ENCODE results near the gene PGA5.
A peak's percentile ranks its signal among the peaks of the same experiment; 100 is the strongest.

The PGA5 gene

DNA sequence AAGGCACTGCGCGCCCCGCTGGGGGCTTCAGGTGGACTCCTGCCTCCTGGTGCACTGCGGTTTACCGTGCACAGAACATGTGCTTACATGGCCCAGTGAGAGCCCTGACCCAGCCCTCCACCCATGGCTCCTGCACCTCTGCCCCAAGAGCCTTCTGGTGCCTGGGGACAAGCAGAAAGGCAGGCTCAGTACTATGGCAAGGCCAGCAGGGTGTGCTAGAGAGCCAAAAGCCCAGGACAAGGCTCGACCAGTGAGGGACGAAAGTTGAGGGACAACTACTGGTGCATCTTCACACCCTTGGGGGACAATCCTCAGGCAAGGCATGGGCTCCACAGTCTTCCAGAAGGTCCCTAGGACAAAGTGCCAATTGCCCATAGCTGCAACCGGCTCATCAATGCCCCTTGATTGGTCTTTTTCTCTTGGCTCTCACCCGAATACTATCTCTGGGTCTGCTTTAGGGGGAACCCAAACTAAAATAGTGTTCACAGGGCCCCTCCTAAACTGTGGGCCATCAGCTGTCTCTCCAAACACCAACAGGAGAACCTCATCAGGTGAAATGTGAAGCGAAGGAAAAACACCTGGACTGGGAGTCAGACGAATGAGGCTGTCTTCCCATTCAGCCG lies 13.5 kb downstream of the PGA5 start:
- Histone ChIP-seq H3K36me3 (no peaks in the 10 kb centered on the region), H3K27me3 (no peaks in the 10 kb centered on the region), H3K9me3 (no peaks in the 10 kb centered on the region), H3K4me1 (no peaks in the 10 kb centered on the region), H3K4me3 (ENCODE audit: low read depth, low read length) (no peak overlapping the region)
- TF ChIP-seq, protein P1, sequence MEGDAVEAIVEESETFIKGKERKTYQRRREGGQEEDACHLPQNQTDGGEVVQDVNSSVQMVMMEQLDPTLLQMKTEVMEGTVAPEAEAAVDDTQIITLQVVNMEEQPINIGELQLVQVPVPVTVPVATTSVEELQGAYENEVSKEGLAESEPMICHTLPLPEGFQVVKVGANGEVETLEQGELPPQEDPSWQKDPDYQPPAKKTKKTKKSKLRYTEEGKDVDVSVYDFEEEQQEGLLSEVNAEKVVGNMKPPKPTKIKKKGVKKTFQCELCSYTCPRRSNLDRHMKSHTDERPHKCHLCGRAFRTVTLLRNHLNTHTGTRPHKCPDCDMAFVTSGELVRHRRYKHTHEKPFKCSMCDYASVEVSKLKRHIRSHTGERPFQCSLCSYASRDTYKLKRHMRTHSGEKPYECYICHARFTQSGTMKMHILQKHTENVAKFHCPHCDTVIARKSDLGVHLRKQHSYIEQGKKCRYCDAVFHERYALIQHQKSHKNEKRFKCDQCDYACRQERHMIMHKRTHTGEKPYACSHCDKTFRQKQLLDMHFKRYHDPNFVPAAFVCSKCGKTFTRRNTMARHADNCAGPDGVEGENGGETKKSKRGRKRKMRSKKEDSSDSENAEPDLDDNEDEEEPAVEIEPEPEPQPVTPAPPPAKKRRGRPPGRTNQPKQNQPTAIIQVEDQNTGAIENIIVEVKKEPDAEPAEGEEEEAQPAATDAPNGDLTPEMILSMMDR (IDR thresholded peaks at IDR 0.05; ENCODE audit: low read depth, low read length): peak; percentile 75
- DNase-seq: peak; percentile 62

DNA sequence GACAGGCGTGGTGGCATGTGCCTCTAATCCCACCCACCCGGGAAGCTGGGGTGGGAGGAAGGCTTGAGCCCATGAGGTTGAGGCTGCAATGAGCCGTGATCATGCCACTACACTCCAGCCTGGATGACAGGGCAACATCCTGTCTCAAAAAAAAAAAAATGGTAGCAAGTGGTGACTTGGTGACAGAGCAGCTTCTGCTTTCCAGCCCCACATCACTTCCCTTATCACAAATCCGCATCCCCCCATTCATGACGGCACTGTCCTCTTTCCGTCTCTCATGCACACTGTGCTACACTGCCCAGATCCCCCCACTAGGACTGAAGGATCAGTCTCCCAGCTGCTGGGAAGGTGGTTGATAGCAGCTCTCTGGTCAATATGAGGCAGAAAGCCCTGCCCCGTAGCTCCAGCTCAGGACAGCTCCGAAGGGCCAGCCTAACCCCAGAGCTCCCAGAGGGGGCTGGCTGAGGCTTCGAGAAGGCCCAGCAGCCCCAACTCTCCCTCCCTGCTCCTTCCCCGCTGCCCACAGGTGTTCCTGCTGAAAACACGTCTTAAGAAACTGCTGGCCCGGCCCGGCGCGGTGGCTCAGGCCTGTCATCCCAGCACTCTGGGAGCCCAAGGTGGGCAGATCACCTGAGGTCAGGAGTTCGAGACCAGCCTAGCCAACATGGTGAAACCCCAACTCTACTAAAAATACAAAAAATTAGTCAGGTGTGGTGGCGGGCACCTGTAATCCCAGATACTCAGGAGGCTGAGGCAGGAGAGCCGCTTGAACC lies 15.9 kb downstream of the PGA5 start:
- Histone ChIP-seq H3K9me3 (no peaks in the 10 kb centered on the region), H3K4me3 (ENCODE audit: low read depth, low read length) (no peak overlapping the region), H3K27me3 (no peaks in the 10 kb centered on the region), H3K36me3 (no peaks in the 10 kb centered on the region), H3K4me1 (no peaks in the 10 kb centered on the region)
- DNase-seq: no peak
- TF ChIP-seq, protein P1 (IDR thresholded peaks at IDR 0.05; ENCODE audit: low read depth, low read length): no peak

DNA sequence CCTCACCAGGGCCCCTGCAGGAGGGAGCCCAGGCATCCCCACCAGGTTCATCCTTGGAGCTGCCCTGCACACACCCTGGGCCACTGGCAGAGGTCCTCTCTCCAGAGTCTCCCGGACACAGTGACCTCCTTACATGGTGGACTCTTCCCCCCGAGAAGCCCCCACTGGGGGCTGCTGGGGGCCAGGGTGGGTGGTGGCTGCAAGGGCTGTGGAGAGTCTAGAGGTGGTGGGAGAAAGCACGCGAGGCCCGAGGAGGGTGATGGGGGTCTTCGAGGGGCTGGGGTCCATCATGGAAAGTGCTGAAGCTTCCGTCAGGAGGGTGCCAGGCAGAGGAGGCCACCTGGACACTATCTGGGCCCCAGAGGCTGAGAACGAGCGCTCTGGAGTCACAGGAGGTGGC lies 17.6 kb downstream of the PGA5 start:
- Histone ChIP-seq H3K4me1 (no peaks in the 10 kb centered on the region), H3K27me3 (no peaks in the 10 kb centered on the region), H3K9me3 (no peaks in the 10 kb centered on the region), H3K4me3 (ENCODE audit: low read depth, low read length) (no peak overlapping the region), H3K36me3 (no peaks in the 10 kb centered on the region)
- no peak for DNase-seq
- TF ChIP-seq, protein P1 (IDR thresholded peaks at IDR 0.05; ENCODE audit: low read depth, low read length): no peak

DNA sequence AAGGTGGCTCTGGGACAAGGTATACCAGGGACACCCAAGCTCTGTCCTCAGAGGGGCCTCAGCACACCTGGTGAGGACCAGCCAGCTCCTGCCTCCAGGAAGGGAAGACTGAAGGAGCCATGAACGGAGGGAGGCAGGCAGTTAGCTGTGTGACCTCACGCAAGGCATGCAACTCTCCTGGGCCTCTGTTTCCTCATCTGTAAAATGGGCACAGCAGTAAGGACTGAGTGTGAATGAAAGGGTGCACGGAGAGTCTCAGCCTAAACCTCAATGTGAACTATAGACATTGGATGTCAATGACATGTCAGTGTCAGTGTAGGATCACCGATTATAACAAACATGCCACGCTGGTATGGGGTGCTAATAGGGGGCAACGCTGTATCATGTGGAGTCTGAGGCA lies 18.4 kb downstream of the PGA5 start:
- no peaks in the 10 kb centered on the region for H3K27me3 ChIP-seq
- no peak overlapping the region for H3K4me3 ChIP-seq (ENCODE audit: low read depth, low read length)

DNA sequence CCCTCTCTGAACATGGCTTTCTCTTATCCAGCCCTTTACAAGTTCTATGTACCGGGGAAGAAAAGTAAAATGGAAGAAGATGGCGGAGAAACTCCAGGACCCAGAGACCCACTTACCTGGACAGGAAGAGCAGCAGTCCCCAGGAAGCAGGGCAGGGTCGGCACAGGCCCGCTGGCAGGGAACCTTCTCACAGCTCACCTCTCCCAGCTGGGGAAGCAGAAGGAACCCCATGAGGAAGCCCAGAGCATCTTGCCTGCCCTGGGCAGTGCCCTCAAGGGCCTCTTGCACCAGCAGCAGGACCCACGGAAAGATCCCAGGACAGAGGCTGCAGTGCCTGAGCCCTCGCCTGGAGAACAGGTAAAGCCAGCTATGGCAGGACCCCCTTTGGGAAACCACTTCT lies 23.4 kb downstream of the PGA5 start:
- no peaks in the 10 kb centered on the region for H3K4me1 ChIP-seq

More for the DNA sequence above, 18.4 kb downstream of the PGA5 start:
- TF ChIP-seq, protein P1 (IDR thresholded peaks at IDR 0.05; ENCODE audit: low read depth, low read length): no peak
- DNase-seq: no peak
- H3K4me1 ChIP-seq: no peaks in the 10 kb centered on the region
- H3K9me3 ChIP-seq: no peaks in the 10 kb centered on the region
- no peaks in the 10 kb centered on the region for H3K36me3 ChIP-seq

More for the DNA sequence above, 23.4 kb downstream of the PGA5 start:
- DNase-seq: no peak
- TF ChIP-seq, protein P1 (IDR thresholded peaks at IDR 0.05; ENCODE audit: low read depth, low read length): no peak
- no peaks in the 10 kb centered on the region for H3K36me3 ChIP-seq
- no peak overlapping the region for H3K4me3 ChIP-seq (ENCODE audit: low read depth, low read length)
- no peaks in the 10 kb centered on the region for H3K27me3 ChIP-seq
- H3K9me3 ChIP-seq: no peaks in the 10 kb centered on the region

All from BE2C (cell line).